K562 (cell line): ENCODE data around the gene SNUPN. TPM values are rescaled to one million over a fixed set of nuclear protein-coding genes. Genes with fewer than 3 reads are reported as not detected.

Source experiments
- ARID1B ChIP-seq: fragments of 450-650 bp; IDR thresholded peaks from 2 replicates; pipeline ENCODE4 v1.6.1; 2016; ENCODE audit warnings: antibody characterized with exemption, mild to moderate bottlenecking, inconsistent platforms
- DACH1 ChIP-seq: fragments of 450-650 bp; IDR thresholded peaks from 2 replicates; pipeline ENCODE4 v1.6.1; 2018; ENCODE audit not compliant: partially characterized antibody
- HCFC1 ChIP-seq: IDR thresholded peaks from 2 replicates; pipeline ENCODE4 v1.6.1; 2012; ENCODE audit warnings: low read depth, low read length, improper control_type of control experiment
- PTRF ChIP-seq: fragments of 450-650 bp; IDR thresholded peaks from 2 replicates; pipeline ENCODE4 v1.6.1; 2016; ENCODE audit warnings: mild to moderate bottlenecking, missing genetic modification characterization, missing compliant biosample characterization
- TEAD4 ChIP-seq, 2 experiments: sonication (generic) in 1 of 2; formaldehyde crosslinking in 1 of 2; IDR thresholded peaks; 2 replicates each; pipeline versions ENCODE4 v1.6.1 to v1.8.0; 2012 to 2022; ENCODE audit warnings: borderline replicate concordance in 1 of 2, inconsistent platforms in 1 of 2, low read length in 1 of 2, mild to moderate bottlenecking in 1 of 2, missing genetic modification reagents in 1 of 2
- ZBTB17 ChIP-seq: fragments of 450-650 bp; formaldehyde crosslinking; IDR thresholded peaks from 2 replicates; pipeline ENCODE4 v1.4.0; 2020; ENCODE audit warnings: mild to moderate bottlenecking
- ZNF133 ChIP-seq: fragments of 250-450 bp; sonication (Bioruptor Pico); IDR thresholded peaks from 2 replicates; pipeline ENCODE4 v1.4.0; 2020; ENCODE audit warnings: mild to moderate bottlenecking
- polyA plus RNA-seq, 8 experiments: library from polyadenylated mRNA; depleted of rRNA in 4 of 8; stranded (reverse) in 5 of 8; unstranded in 3 of 8; fragments of >200 nt; fragmentation: Nextera tagmentation in 2 of 8; fragmentation: Illumina TruSeq in 1 of 8; extraction: Ambion mirVana in 2 of 8; extraction: Trizol in 1 of 8; gene quantifications; 2 replicates each; pipeline versions ENCODE4 v1.2.1 to v1.2.3, GENCODE V29; 2011 to 2014; ENCODE audit warnings: inconsistent platforms in 1 of 8, missing spikeins in 1 of 8
- total RNA-seq, 7 experiments: library from RNA; depleted of rRNA in 6 of 7; stranded (reverse); fragments of >200 nt in 6 of 7; fragmentation: Illumina TruSeq in 2 of 7; extraction: Trizol in 2 of 7; gene quantifications; 2 replicates each; pipeline versions ENCODE4 v1.2.1 to v1.2.3, GENCODE V29; 2011 to 2021; ENCODE audit warnings: low replicate concordance in 1 of 7
- TF ChIP-seq, protein P1 (sequence below): fragments of 150-350 bp; conservative IDR thresholded peaks from 2 replicates; pipeline ENCODE4 v1.6.1; 2014; ENCODE audit warnings: low read length
- TF ChIP-seq, protein P2 (sequence below): fragments of 250-450 bp; sonication (Bioruptor Pico); IDR thresholded peaks from 2 replicates; pipeline ENCODE4 v1.4.0; 2020; ENCODE audit warnings: mild to moderate bottlenecking, moderate library complexity, borderline replicate concordance
- TF ChIP-seq, protein P3 (sequence below): sonication (generic); formaldehyde crosslinking; IDR thresholded peaks from 2 replicates; pipeline ENCODE4 v1.8.1; 2023; ENCODE audit warnings: mild to moderate bottlenecking, missing genetic modification reagents
- TF ChIP-seq, protein P4 (sequence below), 2 experiments: fragments of 200-800 bp in 1 of 2; sonication (Bioruptor generic) in 1 of 2; sonication (generic) in 1 of 2; formaldehyde crosslinking in 1 of 2; IDR thresholded peaks in 1 of 2; conservative IDR thresholded peaks in 1 of 2; 2 replicates each; pipeline versions ENCODE4 v1.5.0 to v1.6.1; 2016 to 2020; ENCODE audit warnings: missing compliant biosample characterization in 1 of 2, missing genetic modification characterization in 1 of 2, missing genetic modification reagents in 1 of 2
- TF ChIP-seq, protein P5 (sequence below): sonication (generic); formaldehyde crosslinking; IDR thresholded peaks from 2 replicates; pipeline ENCODE4 v1.8.1; 2023; ENCODE audit warnings: missing genetic modification reagents, mild to moderate bottlenecking, borderline replicate concordance

Gene SNUPN
- total and polyA plus RNA-seq, 9 of the 15 experiments (the other 6 are each of a cell fraction or from before 2014, with no cell fraction given), result 32.2 to 78.3 (median 40.0) TPM

DNA sequence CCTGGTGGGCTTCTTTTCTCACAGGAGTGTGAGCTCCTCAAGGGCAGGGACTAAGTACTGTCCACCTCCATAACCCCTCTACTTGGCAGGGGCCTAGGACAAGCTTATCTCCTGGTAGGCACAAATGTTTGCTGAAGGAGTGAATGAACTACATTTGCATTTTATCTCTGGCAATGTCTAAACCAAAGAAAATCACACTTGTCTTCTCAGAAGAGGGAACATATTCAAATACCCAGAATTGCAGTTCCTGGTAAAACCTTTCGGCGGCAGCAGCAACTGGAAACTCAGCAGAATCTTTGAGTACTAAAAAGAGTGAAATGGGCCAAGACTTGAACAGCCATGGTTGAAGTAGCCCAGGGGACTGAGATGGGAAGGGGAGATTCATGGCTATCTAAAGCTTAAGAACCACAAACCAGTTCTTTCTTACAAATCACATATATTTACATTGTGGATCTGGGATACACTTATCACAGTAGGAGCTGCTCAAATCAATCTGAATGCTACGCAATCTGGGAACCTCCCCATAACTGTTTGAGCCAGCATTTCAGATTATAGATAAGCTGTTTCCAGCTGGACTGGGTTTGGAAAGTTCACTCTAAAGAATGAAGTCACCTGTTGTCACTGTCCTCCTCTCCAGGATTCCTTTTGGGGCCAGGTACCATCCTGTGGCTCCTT is 27.7 kb downstream of the SNUPN start (continued):
- TF ChIP-seq, protein P1, sequence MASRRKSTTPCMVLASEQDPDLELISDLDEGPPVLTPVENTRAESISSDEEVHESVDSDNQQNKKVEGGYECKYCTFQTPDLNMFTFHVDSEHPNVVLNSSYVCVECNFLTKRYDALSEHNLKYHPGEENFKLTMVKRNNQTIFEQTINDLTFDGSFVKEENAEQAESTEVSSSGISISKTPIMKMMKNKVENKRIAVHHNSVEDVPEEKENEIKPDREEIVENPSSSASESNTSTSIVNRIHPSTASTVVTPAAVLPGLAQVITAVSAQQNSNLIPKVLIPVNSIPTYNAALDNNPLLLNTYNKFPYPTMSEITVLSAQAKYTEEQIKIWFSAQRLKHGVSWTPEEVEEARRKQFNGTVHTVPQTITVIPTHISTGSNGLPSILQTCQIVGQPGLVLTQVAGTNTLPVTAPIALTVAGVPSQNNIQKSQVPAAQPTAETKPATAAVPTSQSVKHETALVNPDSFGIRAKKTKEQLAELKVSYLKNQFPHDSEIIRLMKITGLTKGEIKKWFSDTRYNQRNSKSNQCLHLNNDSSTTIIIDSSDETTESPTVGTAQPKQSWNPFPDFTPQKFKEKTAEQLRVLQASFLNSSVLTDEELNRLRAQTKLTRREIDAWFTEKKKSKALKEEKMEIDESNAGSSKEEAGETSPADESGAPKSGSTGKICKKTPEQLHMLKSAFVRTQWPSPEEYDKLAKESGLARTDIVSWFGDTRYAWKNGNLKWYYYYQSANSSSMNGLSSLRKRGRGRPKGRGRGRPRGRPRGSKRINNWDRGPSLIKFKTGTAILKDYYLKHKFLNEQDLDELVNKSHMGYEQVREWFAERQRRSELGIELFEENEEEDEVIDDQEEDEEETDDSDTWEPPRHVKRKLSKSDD, result no peak
- TF ChIP-seq, protein P2, sequence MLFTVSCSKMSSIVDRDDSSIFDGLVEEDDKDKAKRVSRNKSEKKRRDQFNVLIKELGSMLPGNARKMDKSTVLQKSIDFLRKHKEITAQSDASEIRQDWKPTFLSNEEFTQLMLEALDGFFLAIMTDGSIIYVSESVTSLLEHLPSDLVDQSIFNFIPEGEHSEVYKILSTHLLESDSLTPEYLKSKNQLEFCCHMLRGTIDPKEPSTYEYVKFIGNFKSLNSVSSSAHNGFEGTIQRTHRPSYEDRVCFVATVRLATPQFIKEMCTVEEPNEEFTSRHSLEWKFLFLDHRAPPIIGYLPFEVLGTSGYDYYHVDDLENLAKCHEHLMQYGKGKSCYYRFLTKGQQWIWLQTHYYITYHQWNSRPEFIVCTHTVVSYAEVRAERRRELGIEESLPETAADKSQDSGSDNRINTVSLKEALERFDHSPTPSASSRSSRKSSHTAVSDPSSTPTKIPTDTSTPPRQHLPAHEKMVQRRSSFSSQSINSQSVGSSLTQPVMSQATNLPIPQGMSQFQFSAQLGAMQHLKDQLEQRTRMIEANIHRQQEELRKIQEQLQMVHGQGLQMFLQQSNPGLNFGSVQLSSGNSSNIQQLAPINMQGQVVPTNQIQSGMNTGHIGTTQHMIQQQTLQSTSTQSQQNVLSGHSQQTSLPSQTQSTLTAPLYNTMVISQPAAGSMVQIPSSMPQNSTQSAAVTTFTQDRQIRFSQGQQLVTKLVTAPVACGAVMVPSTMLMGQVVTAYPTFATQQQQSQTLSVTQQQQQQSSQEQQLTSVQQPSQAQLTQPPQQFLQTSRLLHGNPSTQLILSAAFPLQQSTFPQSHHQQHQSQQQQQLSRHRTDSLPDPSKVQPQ (CRISPR knock-in tag), result no peak
- TF ChIP-seq DACH1 (no peak), HCFC1 (no peak), TEAD4 (IDR thresholded peaks at IDR 0.05; ENCODE audit: low read length) (0 out of 2 replicates have a peak, but pooled peaks have one; percentile 17), TEAD4 (CRISPR knock-in tag; IDR thresholded peaks at IDR 0.05; ENCODE audit: borderline replicate concordance) (no peak), ZBTB17 (no peak), ZNF133 (CRISPR knock-in tag) (no peak), PTRF (tag) (no peak), ARID1B (peak; percentile 25; the same call in 1 of the 2 replicates)
- TF ChIP-seq, protein P3, sequence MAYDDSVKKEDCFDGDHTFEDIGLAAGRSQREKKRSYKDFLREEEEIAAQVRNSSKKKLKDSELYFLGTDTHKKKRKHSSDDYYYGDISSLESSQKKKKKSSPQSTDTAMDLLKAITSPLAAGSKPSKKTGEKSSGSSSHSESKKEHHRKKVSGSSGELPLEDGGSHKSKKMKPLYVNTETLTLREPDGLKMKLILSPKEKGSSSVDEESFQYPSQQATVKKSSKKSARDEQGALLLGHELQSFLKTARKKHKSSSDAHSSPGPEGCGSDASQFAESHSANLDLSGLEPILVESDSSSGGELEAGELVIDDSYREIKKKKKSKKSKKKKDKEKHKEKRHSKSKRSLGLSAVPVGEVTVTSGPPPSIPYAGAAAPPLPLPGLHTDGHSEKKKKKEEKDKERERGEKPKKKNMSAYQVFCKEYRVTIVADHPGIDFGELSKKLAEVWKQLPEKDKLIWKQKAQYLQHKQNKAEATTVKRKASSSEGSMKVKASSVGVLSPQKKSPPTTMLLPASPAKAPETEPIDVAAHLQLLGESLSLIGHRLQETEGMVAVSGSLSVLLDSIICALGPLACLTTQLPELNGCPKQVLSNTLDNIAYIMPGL (CRISPR knock-in tag), result no peak
- TF ChIP-seq, protein P4, sequence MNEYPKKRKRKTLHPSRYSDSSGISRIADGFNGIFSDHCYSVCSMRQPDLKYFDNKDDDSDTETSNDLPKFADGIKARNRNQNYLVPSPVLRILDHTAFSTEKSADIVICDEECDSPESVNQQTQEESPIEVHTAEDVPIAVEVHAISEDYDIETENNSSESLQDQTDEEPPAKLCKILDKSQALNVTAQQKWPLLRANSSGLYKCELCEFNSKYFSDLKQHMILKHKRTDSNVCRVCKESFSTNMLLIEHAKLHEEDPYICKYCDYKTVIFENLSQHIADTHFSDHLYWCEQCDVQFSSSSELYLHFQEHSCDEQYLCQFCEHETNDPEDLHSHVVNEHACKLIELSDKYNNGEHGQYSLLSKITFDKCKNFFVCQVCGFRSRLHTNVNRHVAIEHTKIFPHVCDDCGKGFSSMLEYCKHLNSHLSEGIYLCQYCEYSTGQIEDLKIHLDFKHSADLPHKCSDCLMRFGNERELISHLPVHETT (CRISPR knock-in tag; conservative IDR thresholded peaks at IDR 0.05 in 1 of 2, IDR thresholded peaks at IDR 0.05 in 1 of 2), result no peak
- TF ChIP-seq, protein P5, sequence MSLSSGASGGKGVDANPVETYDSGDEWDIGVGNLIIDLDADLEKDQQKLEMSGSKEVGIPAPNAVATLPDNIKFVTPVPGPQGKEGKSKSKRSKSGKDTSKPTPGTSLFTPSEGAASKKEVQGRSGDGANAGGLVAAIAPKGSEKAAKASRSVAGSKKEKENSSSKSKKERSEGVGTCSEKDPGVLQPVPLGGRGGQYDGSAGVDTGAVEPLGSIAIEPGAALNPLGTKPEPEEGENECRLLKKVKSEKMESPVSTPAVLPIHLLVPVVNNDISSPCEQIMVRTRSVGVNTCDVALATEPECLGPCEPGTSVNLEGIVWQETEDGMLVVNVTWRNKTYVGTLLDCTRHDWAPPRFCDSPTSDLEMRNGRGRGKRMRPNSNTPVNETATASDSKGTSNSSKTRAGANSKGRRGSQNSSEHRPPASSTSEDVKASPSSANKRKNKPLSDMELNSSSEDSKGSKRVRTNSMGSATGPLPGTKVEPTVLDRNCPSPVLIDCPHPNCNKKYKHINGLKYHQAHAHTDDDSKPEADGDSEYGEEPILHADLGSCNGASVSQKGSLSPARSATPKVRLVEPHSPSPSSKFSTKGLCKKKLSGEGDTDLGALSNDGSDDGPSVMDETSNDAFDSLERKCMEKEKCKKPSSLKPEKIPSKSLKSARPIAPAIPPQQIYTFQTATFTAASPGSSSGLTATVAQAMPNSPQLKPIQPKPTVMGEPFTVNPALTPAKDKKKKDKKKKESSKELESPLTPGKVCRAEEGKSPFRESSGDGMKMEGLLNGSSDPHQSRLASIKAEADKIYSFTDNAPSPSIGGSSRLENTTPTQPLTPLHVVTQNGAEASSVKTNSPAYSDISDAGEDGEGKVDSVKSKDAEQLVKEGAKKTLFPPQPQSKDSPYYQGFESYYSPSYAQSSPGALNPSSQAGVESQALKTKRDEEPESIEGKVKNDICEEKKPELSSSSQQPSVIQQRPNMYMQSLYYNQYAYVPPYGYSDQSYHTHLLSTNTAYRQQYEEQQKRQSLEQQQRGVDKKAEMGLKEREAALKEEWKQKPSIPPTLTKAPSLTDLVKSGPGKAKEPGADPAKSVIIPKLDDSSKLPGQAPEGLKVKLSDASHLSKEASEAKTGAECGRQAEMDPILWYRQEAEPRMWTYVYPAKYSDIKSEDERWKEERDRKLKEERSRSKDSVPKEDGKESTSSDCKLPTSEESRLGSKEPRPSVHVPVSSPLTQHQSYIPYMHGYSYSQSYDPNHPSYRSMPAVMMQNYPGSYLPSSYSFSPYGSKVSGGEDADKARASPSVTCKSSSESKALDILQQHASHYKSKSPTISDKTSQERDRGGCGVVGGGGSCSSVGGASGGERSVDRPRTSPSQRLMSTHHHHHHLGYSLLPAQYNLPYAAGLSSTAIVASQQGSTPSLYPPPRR, result no peak
